ENCODE results near the gene RASSF9.

Gene RASSF9

DNA sequence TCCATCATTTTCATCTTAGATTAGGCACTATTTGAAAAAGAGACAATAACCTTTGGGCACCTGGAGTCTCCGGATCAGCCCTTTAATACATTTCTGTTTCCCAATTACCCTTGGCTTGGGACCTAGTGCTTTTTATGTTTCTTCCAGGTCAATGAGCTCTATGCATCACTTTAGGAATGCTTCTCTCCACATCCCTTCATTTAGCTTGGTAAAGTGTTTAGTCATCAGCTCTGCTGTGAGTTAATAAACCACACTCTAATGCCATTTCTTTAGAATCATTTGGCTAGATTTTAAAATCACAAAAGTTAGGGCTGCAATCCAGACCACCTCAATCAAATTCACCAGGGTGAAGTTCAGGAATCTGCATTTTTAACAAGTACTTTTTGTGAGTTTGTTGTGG is 41.7 kb downstream of the RASSF9 start:
- H3K27me3 ChIP-seq (ENCODE audit: control insufficient read depth, insufficient read depth, low read length): no peaks in the 10 kb centered on the region
- DNase-seq (ENCODE audit: low read depth, low spot score): no peak

GRCh38 chr12:85784096-85784720 is 52.0 kb downstream of the RASSF9 start:
- no peaks in the 10 kb centered on the region for H3K36me3 ChIP-seq (ENCODE audit: control insufficient read depth, insufficient read depth, low read length)
- DNase-seq (ENCODE audit: low read depth, low spot score): no peak
- WGBS (ENCODE audit: insufficient coverage, insufficient read length): no CpG with 5 or more reads among the region's 2 CpGs
- H3K4me3 ChIP-seq (ENCODE audit: low read length): no peak overlapping the region
- no peaks in the 10 kb centered on the region; the same call in 1 of the 2 replicates for H3K9me3 ChIP-seq (ENCODE audit: control insufficient read depth, insufficient read depth, low read length)
- H3K27ac ChIP-seq (ENCODE audit: low read length): no peak overlapping the region
- H3K4me1 ChIP-seq (ENCODE audit: control insufficient read depth, insufficient read depth, low read length): no peaks in the 10 kb centered on the region
- H3K27me3 ChIP-seq (ENCODE audit: control insufficient read depth, insufficient read depth, low read length): no peaks in the 10 kb centered on the region

More for the DNA sequence above, 41.7 kb downstream of the RASSF9 start:
- Histone ChIP-seq H3K4me1 (ENCODE audit: control insufficient read depth, insufficient read depth, low read length) (no peaks in the 10 kb centered on the region), H3K4me3 (ENCODE audit: low read length) (no peak overlapping the region), H3K27ac (ENCODE audit: low read length) (no peak overlapping the region), H3K36me3 (ENCODE audit: control insufficient read depth, insufficient read depth, low read length) (no peaks in the 10 kb centered on the region), H3K9me3 (ENCODE audit: control insufficient read depth, insufficient read depth, low read length) (no peaks in the 10 kb centered on the region)
- no CpG with 5 or more reads among the region's 1 CpG for WGBS (ENCODE audit: insufficient coverage, insufficient read length)

- Histone ChIP-seq H3K36me3 (ENCODE audit: control insufficient read depth, insufficient read depth, low read length) (no peaks in the 10 kb centered on the region), H3K4me3 (ENCODE audit: low read length) (no peak overlapping the region), H3K27me3 (ENCODE audit: control insufficient read depth, insufficient read depth, low read length) (no peaks in the 10 kb centered on the region), H3K27ac (ENCODE audit: low read length) (no peak overlapping the region), H3K4me1 (ENCODE audit: control insufficient read depth, insufficient read depth, low read length) (no peaks in the 10 kb centered on the region), H3K9me3 (ENCODE audit: control insufficient read depth, insufficient read depth, low read length) (no peaks in the 10 kb centered on the region; the same call in 1 of the 2 replicates)
- no CpG with 5 or more reads among the region's 1 CpG for WGBS (ENCODE audit: insufficient coverage, insufficient read length)
- no peak for DNase-seq (ENCODE audit: low read depth, low spot score)
These were observed 53.5 kb downstream of the RASSF9 start for GRCh38 chr12:85782711-85783110.

GRCh38 chr12:85781766-85782165 is 54.4 kb downstream of the RASSF9 start:
- H3K9me3 ChIP-seq (ENCODE audit: control insufficient read depth, insufficient read depth, low read length): no peaks in the 10 kb centered on the region; the same call in 1 of the 2 replicates
- no peak for DNase-seq (ENCODE audit: low read depth, low spot score)
- H3K36me3 ChIP-seq (ENCODE audit: control insufficient read depth, insufficient read depth, low read length): no peaks in the 10 kb centered on the region
- H3K27ac ChIP-seq (ENCODE audit: low read length): no peak overlapping the region
- no peak overlapping the region for H3K4me3 ChIP-seq (ENCODE audit: low read length)
- H3K27me3 ChIP-seq (ENCODE audit: control insufficient read depth, insufficient read depth, low read length): no peaks in the 10 kb centered on the region
- H3K4me1 ChIP-seq (ENCODE audit: control insufficient read depth, insufficient read depth, low read length): no peaks in the 10 kb centered on the region

GRCh38 chr12:85779768-85780167 is 56.4 kb downstream of the RASSF9 start:
- H3K4me1 ChIP-seq (ENCODE audit: control insufficient read depth, insufficient read depth, low read length): no peaks in the 10 kb centered on the region
- H3K4me3 ChIP-seq (ENCODE audit: low read length): no peak overlapping the region
- no CpG with 5 or more reads among the region's 2 CpGs for WGBS (ENCODE audit: insufficient coverage, insufficient read length)
- H3K27ac ChIP-seq (ENCODE audit: low read length): no peak overlapping the region
- no peaks in the 10 kb centered on the region for H3K36me3 ChIP-seq (ENCODE audit: control insufficient read depth, insufficient read depth, low read length)
- no peak for DNase-seq (ENCODE audit: low read depth, low spot score)
- H3K27me3 ChIP-seq (ENCODE audit: control insufficient read depth, insufficient read depth, low read length): no peaks in the 10 kb centered on the region
- H3K9me3 ChIP-seq (ENCODE audit: control insufficient read depth, insufficient read depth, low read length): no peaks in the 10 kb centered on the region

DNA sequence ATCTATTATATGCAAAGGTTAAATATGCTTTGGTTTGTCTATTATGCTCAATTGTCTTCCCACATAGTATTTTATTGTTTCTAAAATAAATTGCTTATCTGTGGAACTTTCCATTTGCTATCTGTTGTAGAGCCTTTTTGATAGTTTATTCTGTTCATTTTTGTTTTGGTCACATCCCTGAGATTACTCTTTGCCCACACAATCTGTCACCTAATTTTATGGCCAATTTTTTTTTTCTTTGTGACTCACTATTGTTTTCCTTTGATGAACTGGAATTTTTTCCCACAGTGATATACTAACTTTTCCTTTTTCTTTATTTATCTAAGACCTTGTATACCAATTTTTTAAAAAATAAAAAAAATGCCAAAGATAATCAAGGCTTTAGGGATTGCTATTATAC is 61.1 kb downstream of the RASSF9 start:
- Histone ChIP-seq H3K27ac (ENCODE audit: low read length) (no peak overlapping the region), H3K27me3 (ENCODE audit: control insufficient read depth, insufficient read depth, low read length) (no peaks in the 10 kb centered on the region), H3K36me3 (ENCODE audit: control insufficient read depth, insufficient read depth, low read length) (no peaks in the 10 kb centered on the region), H3K4me1 (ENCODE audit: control insufficient read depth, insufficient read depth, low read length) (peaks cover 2% of the 10 kb centered on the region; the same call in 1 of the 2 replicates), H3K4me3 (ENCODE audit: low read length) (no peak overlapping the region), H3K9me3 (ENCODE audit: control insufficient read depth, insufficient read depth, low read length) (no peaks in the 10 kb centered on the region)
- DNase-seq (ENCODE audit: low read depth, low spot score): no peak

GRCh38 chr12:85765453-85765869 is 70.7 kb downstream of the RASSF9 start:
- Histone ChIP-seq H3K27me3 (ENCODE audit: control insufficient read depth, insufficient read depth, low read length) (no peaks in the 10 kb centered on the region), H3K4me1 (ENCODE audit: control insufficient read depth, insufficient read depth, low read length) (no peaks in the 10 kb centered on the region), H3K27ac (ENCODE audit: low read length) (no peak overlapping the region), H3K9me3 (ENCODE audit: control insufficient read depth, insufficient read depth, low read length) (no peaks in the 10 kb centered on the region), H3K4me3 (ENCODE audit: low read length) (no peak overlapping the region), H3K36me3 (ENCODE audit: control insufficient read depth, insufficient read depth, low read length) (no peaks in the 10 kb centered on the region)
- DNase-seq (ENCODE audit: low read depth, low spot score): no peak
- no CpG with 5 or more reads among the region's 2 CpGs for WGBS (ENCODE audit: insufficient coverage, insufficient read length)

- no peak for DNase-seq (ENCODE audit: low read depth, low spot score)
- 100% methylated on average over 2 of the region's 3 CpGs for WGBS (ENCODE audit: insufficient coverage, insufficient read length)
These were observed 76.6 kb downstream of the RASSF9 start for GRCh38 chr12:85759623-85760022.

GRCh38 chr12:85759091-85759490 is 77.1 kb downstream of the RASSF9 start:
- no peaks in the 10 kb centered on the region for H3K4me1 ChIP-seq (ENCODE audit: control insufficient read depth, insufficient read depth, low read length)
- DNase-seq (ENCODE audit: low read depth, low spot score): no peak
- H3K27me3 ChIP-seq (ENCODE audit: control insufficient read depth, insufficient read depth, low read length): no peaks in the 10 kb centered on the region
- WGBS (ENCODE audit: insufficient coverage, insufficient read length): no CpG with 5 or more reads among the region's 3 CpGs
- H3K27ac ChIP-seq (ENCODE audit: low read length): no peak overlapping the region
- H3K4me3 ChIP-seq (ENCODE audit: low read length): no peak overlapping the region
- no peaks in the 10 kb centered on the region for H3K36me3 ChIP-seq (ENCODE audit: control insufficient read depth, insufficient read depth, low read length)
- peaks cover 3% of the 10 kb centered on the region for H3K9me3 ChIP-seq (ENCODE audit: control insufficient read depth, insufficient read depth, low read length)

More at GRCh38 chr12:85759623-85760022, 76.6 kb downstream of the RASSF9 start:
- H3K27me3 ChIP-seq (ENCODE audit: control insufficient read depth, insufficient read depth, low read length): no peaks in the 10 kb centered on the region
- no peaks in the 10 kb centered on the region for H3K4me1 ChIP-seq (ENCODE audit: control insufficient read depth, insufficient read depth, low read length)
- H3K4me3 ChIP-seq (ENCODE audit: low read length): no peak overlapping the region
- H3K27ac ChIP-seq (ENCODE audit: low read length): no peak overlapping the region
- peaks cover 3% of the 10 kb centered on the region for H3K9me3 ChIP-seq (ENCODE audit: control insufficient read depth, insufficient read depth, low read length)
- no peaks in the 10 kb centered on the region for H3K36me3 ChIP-seq (ENCODE audit: control insufficient read depth, insufficient read depth, low read length)

GRCh38 chr12:85755760-85756159 is 80.4 kb downstream of the RASSF9 start:
- no peaks in the 10 kb centered on the region for H3K36me3 ChIP-seq (ENCODE audit: control insufficient read depth, insufficient read depth, low read length)
- H3K4me1 ChIP-seq (ENCODE audit: control insufficient read depth, insufficient read depth, low read length): no peaks in the 10 kb centered on the region

More at GRCh38 chr12:85755760-85756159, 80.4 kb downstream of the RASSF9 start:
- Histone ChIP-seq H3K27ac (ENCODE audit: low read length) (no peak overlapping the region), H3K9me3 (ENCODE audit: control insufficient read depth, insufficient read depth, low read length) (peaks cover 3% of the 10 kb centered on the region), H3K27me3 (ENCODE audit: control insufficient read depth, insufficient read depth, low read length) (no peaks in the 10 kb centered on the region), H3K4me3 (ENCODE audit: low read length) (no peak overlapping the region)
- DNase-seq (ENCODE audit: low read depth, low spot score): no peak
